Measurements from ENCODE around the gene GLE1.
"Not testable (repeated sequence)": the region's sequence is repeated elsewhere in the genome, so short reads cannot be mapped to it uniquely, and the experiment has no call there.

GLE1 gene

GRCh38 chr9:128495296-128495695 lies 9.2 kb upstream of the GLE1 start:
- no peak for DNase-seq (ENCODE audit: low read depth in 2 of 2, low spot score in 1 of 2)

- no peak for DNase-seq (ENCODE audit: low read depth in 2 of 2, low spot score in 1 of 2)
Observed at GRCh38 chr9:128495804-128496417, 8.6 kb upstream of the GLE1 start.

GRCh38 chr9:128497824-128498610 lies 6.5 kb upstream of the GLE1 start:
- no peak for DNase-seq (ENCODE audit: low read depth in 2 of 2, low spot score in 1 of 2)

- DNase-seq (ENCODE audit: low read depth in 2 of 2, low spot score in 1 of 2): no peak
Observed at GRCh38 chr9:128498911-128499310, 5.6 kb upstream of the GLE1 start.

GRCh38 chr9:128499920-128500319 lies 4.6 kb upstream of the GLE1 start:
- DNase-seq (ENCODE audit: low read depth in 2 of 2, low spot score in 1 of 2): no peak

GRCh38 chr9:128503415-128503825 lies 1.1 kb upstream of the GLE1 start:
- not testable (repeated sequence) for DNase-seq (ENCODE audit: low read depth in 2 of 2, low spot score in 1 of 2)

- DNase-seq (ENCODE audit: low read depth in 2 of 2, low spot score in 1 of 2): no peak
Observed at GRCh38 chr9:128503870-128504269, 649 bp upstream of the GLE1 start.

GRCh38 chr9:128505414-128505765 lies 871 bp downstream of the GLE1 start:
- no peak for DNase-seq (ENCODE audit: low read depth in 2 of 2, low spot score in 1 of 2)

- not testable (repeated sequence) for DNase-seq (ENCODE audit: low read depth in 2 of 2, low spot score in 1 of 2)
Observed at GRCh38 chr9:128505906-128506305, 1.4 kb downstream of the GLE1 start.

- DNase-seq (ENCODE audit: low read depth in 2 of 2, low spot score in 1 of 2): no peak
Observed at GRCh38 chr9:128512820-128513219, 8.3 kb downstream of the GLE1 start.

GRCh38 chr9:128521956-128522355 lies 17.4 kb downstream of the GLE1 start:
- DNase-seq (ENCODE audit: low read depth in 2 of 2, low spot score in 1 of 2): no peak

GRCh38 chr9:128523199-128523925 lies 18.8 kb downstream of the GLE1 start:
- DNase-seq (ENCODE audit: low read depth in 2 of 2, low spot score in 1 of 2): no peak

- no peak for DNase-seq (ENCODE audit: low read depth in 2 of 2, low spot score in 1 of 2)
Observed at GRCh38 chr9:128526720-128527119, 22.2 kb downstream of the GLE1 start.

GRCh38 chr9:128528445-128529160 lies 24.1 kb downstream of the GLE1 start:
- no peak for DNase-seq (ENCODE audit: low read depth in 2 of 2, low spot score in 1 of 2)

GRCh38 chr9:128529191-128529590 lies 24.7 kb downstream of the GLE1 start:
- DNase-seq (ENCODE audit: low read depth in 2 of 2, low spot score in 1 of 2): no peak

- no peak for DNase-seq (ENCODE audit: low read depth in 2 of 2, low spot score in 1 of 2)
Observed at GRCh38 chr9:128532581-128532980, 28.1 kb downstream of the GLE1 start.

GRCh38 chr9:128540634-128541360 lies 36.3 kb downstream of the GLE1 start:
- no peak for DNase-seq (ENCODE audit: low read depth in 2 of 2, low spot score in 1 of 2)

- no peak for DNase-seq (ENCODE audit: low read depth in 2 of 2, low spot score in 1 of 2)
Observed at GRCh38 chr9:128546504-128546903, 42.0 kb downstream of the GLE1 start.

- no peak for DNase-seq (ENCODE audit: low read depth in 2 of 2, low spot score in 1 of 2)
Observed at GRCh38 chr9:128548876-128549275, 44.4 kb downstream of the GLE1 start.

- DNase-seq (ENCODE audit: low read depth in 2 of 2, low spot score in 1 of 2): no peak
Observed at GRCh38 chr9:128550226-128550625, 45.7 kb downstream of the GLE1 start.
